OCI-LY7 (cell line): ENCODE measurements around the gene ZSWIM8. TPM values are rescaled to one million over a fixed set of nuclear protein-coding genes. Genes with fewer than 3 reads are reported as not detected.

Source experiments
- BruUV-seq: library from RNA; stranded (reverse); fragments of 400-500 nt; replicated peaks from 2 replicates; lab custom pipeline; 2021; lab: Mats Ljungman, UMichigan
- CTCF ChIA-PET: fragments of 300-600 bp; sonication (Branson Sonifier 250); formaldehyde crosslinking; loops from one replicate; lab custom pipeline; 2022; ENCODE audit warnings: antibody characterized with exemption; ENCODE audit not compliant: unreplicated experiment; lab: Charles Lee
- POLR2A ChIA-PET: fragments of 300-600 bp; sonication (Branson Sonifier 250); formaldehyde crosslinking; loops from one replicate; lab custom pipeline; 2022; ENCODE audit warnings: antibody characterized with exemption; lab: Charles Lee
- DNase-seq: peaks from one replicate; pipeline ENCODE4 v3.0.0-alpha.2; 2015; ENCODE audit warnings: low spot score
- H2AFZ ChIP-seq: fragments of 200-600 bp; sonication (generic), shearing (Covaris generic); 2 replicates; pipeline ENCODE4 v1.6.1; 2014; ENCODE audit warnings: mild to moderate bottlenecking, antibody characterized with exemption, low read length, moderate library complexity
- H3K27ac ChIP-seq: fragments of 200-600 bp; sonication (generic); 2 replicates; pipeline ENCODE4 v1.5.1; 2014; ENCODE audit warnings: mixed run types, low read depth, mild to moderate bottlenecking, moderate library complexity, low read length, inconsistent platforms; ENCODE audit not compliant: poor library complexity, severe bottlenecking
- H3K36me3 ChIP-seq: fragments of 200-600 bp; sonication (generic); 2 replicates; pipeline ENCODE4 v1.6.1; 2014; ENCODE audit warnings: mild to moderate bottlenecking, antibody characterized with exemption, low read length, moderate library complexity, mixed read lengths; ENCODE audit not compliant: insufficient read depth
- H3K4me1 ChIP-seq: fragments of 200-600 bp; sonication (generic); 2 replicates; pipeline ENCODE4 v1.5.1; 2014; ENCODE audit warnings: mild to moderate bottlenecking, low read length; ENCODE audit not compliant: insufficient read depth, poor library complexity, severe bottlenecking
- H3K4me2 ChIP-seq: fragments of 200-600 bp; sonication (generic); 2 replicates; pipeline ENCODE4 v1.6.1; 2014; ENCODE audit warnings: mild to moderate bottlenecking, low read length
- H3K4me3 ChIP-seq: fragments of 200-600 bp; sonication (generic); 2 replicates; pipeline ENCODE4 v1.5.1; 2014; ENCODE audit warnings: mild to moderate bottlenecking, low read depth, low read length; ENCODE audit not compliant: poor library complexity, severe bottlenecking
- H3K79me2 ChIP-seq: fragments of 200-600 bp; sonication (generic); 2 replicates; pipeline ENCODE4 v1.6.1; 2016; ENCODE audit warnings: low read depth, mild to moderate bottlenecking, low read length, moderate library complexity, mixed read lengths; ENCODE audit not compliant: insufficient read depth
- H3K9me2 ChIP-seq: fragments of 200-600 bp; sonication (generic); 2 replicates; pipeline ENCODE4 v1.6.1; 2016; ENCODE audit warnings: mild to moderate bottlenecking, low read length, mixed read lengths; ENCODE audit not compliant: insufficient read depth
- H3K9me3 ChIP-seq: fragments of 200-600 bp; sonication (generic); 2 replicates; pipeline ENCODE4 v1.6.1; 2014; ENCODE audit warnings: mild to moderate bottlenecking, mixed run types, low read length, mixed read lengths
- H4K20me1 ChIP-seq: fragments of 200-600 bp; sonication (generic); 2 replicates; pipeline ENCODE4 v1.6.1; 2014; ENCODE audit warnings: mild to moderate bottlenecking, antibody characterized with exemption, low read length, moderate library complexity, mixed read lengths; ENCODE audit not compliant: insufficient read depth
- CTCF ChIP-seq: fragments of 200-600 bp; sonication (generic); conservative IDR thresholded peaks from 2 replicates; pipeline ENCODE4 v1.5.1; 2014; ENCODE audit warnings: mild to moderate bottlenecking, antibody characterized with exemption, low read length, moderate library complexity, mixed read lengths
- EZH2phosphoT487 ChIP-seq: fragments of 200-600 bp; sonication (generic); IDR thresholded peaks from 2 replicates; pipeline ENCODE4 v1.6.1; 2018; ENCODE audit warnings: low read depth, borderline replicate concordance, mild to moderate bottlenecking, mixed run types, antibody characterized with exemption, low read length, moderate library complexity, mixed read lengths
- intact Hi-C: fragments of 100-400 bp; cut with micrococcal nuclease; formaldehyde crosslinking; loops from one replicate; pipeline ENCODE4 v1.10.0; 2022; ENCODE audit not compliant: unreplicated experiment
- total RNA-seq, 2 experiments: library from RNA; depleted of rRNA in 1 of 2; stranded (reverse); fragments of >200 nt in 1 of 2; shearing (Covaris generic) in 1 of 2; gene quantifications; 2 replicates each; pipeline ENCODE4 v1.2.3, GENCODE V29; 2014 to 2022

ZSWIM8 gene
- total RNA-seq, 2 experiments from 2014 or later: 22.0 to 52.6 TPM

DNA sequence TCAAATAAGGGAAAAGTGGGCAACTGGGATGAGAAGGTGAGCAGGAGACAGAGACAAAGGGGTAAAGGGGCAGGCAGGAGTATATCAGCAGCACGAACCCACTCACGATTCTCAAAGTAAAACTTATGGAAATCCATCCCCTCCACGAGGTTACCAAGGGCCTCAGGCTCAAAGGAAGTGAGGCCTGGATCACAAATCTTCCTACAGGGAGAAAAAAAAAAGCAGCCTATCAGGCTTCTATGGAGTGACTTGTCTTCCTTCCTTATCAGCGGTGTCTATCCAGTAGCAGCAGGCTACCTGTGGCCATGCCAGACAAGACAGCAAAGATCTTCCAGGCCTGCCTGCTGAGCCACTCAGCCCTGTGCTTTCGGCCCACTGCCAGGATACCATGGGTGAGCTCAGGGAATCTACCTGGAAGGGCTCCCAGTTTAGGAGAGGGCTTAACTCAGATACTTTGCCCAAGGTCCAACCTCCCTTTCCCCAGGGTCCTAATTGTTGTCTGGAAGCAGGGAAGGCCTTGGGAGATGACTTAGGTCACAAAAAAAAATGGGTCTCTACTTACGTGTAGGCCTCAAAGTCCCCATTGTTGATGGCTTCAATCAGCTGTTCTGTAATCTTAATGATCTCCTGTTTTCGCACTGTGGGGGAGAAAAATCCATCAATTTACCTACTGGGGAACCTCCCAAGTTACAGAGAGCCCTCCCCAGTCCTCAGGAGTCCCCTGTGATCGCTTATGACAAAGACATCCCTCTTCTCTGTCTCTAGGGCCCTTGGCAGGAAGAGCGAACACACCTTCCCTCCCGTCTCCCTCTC lies 31.7 kb downstream of the ZSWIM8 start:
- H2AFZ ChIP-seq: no peak overlapping the region
- DNase-seq: no peak
- no peaks in the 10 kb centered on the region for H3K9me2 ChIP-seq
- intact Hi-C loops: no loop called here
- no peaks in the 10 kb centered on the region for H4K20me1 ChIP-seq
- H3K4me2 ChIP-seq: no peak overlapping the region
- TF ChIP-seq CTCF (no peak), EZH2phosphoT487 (no peak)
- BruUV-seq: no TSS peak
- no peak overlapping the region for H3K4me3 ChIP-seq
- ChIA-PET POLR2A (no interaction called here), CTCF (no interaction called here)
- peaks cover 17% of the 10 kb centered on the region; the same call in 1 of the 2 replicates for H3K36me3 ChIP-seq
- no peak overlapping the region for H3K27ac ChIP-seq
- no peaks in the 10 kb centered on the region for H3K79me2 ChIP-seq
- peaks cover 7% of the 10 kb centered on the region for H3K4me1 ChIP-seq
- no peaks in the 10 kb centered on the region for H3K9me3 ChIP-seq

DNA sequence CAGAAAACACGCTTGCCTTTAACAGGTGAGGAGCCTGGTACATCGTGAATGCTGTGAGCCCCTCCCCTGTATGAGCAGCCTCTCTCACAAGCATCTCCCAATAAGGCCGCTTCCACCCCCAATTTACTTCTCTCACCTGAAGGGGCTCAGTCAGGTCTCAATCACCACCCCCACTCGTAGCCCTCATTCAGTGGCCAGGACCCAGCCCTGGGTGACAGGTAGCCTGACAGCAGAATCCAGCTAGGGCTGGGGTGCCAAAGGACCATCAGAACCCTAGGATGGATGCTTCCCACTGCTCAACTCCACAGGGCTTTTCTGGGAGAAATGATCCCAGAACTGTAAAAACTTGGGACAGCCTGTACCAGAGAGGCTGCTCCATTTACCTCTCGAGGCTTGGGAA lies 32.4 kb downstream of the ZSWIM8 start:
- Histone ChIP-seq H4K20me1 (no peaks in the 10 kb centered on the region), H3K4me1 (peaks cover 1% of the 10 kb centered on the region), H3K9me2 (no peaks in the 10 kb centered on the region), H3K4me2 (no peak overlapping the region), H3K27ac (no peak overlapping the region), H3K9me3 (no peaks in the 10 kb centered on the region), H3K36me3 (peaks cover 15% of the 10 kb centered on the region; the same call in 1 of the 2 replicates), H2AFZ (no peak overlapping the region), H3K79me2 (no peaks in the 10 kb centered on the region), H3K4me3 (no peak overlapping the region)
- intact Hi-C loops: loop anchor here (1.0 kb wide), 1 partner anchor 42 kb away; no protein-coding TSS in a partner anchor
- TF ChIP-seq EZH2phosphoT487 (no peak), CTCF (no peak)
- DNase-seq: no peak
- POLR2A ChIA-PET: no interaction called here
- CTCF ChIA-PET: no interaction called here
- BruUV-seq: no TSS peak

GRCh38 chr10:73818402-73818801 lies 33.0 kb downstream of the ZSWIM8 start:
- Histone ChIP-seq H3K9me3 (no peaks in the 10 kb centered on the region), H3K4me3 (no peak overlapping the region), H4K20me1 (no peaks in the 10 kb centered on the region), H3K79me2 (no peaks in the 10 kb centered on the region), H3K9me2 (no peaks in the 10 kb centered on the region), H3K36me3 (peaks cover 10% of the 10 kb centered on the region; the same call in 1 of the 2 replicates), H3K4me2 (no peak overlapping the region), H2AFZ (no peak overlapping the region), H3K4me1 (no peaks in the 10 kb centered on the region), H3K27ac (no peak overlapping the region)
- DNase-seq: no peak
- POLR2A ChIA-PET: interaction anchor here (0.6 to 1.1 kb wide), 2 partner anchors 24 to 55 kb away, joined by 3 to 4 read pairs; no protein-coding TSS in a partner anchor
- TF ChIP-seq CTCF: 0 out of 2 replicates have a peak, but pooled peaks have one; percentile 13
- no peak for TF ChIP-seq EZH2phosphoT487
- CTCF ChIA-PET: no interaction called here
- BruUV-seq: no TSS peak
- intact Hi-C loops: loop anchor here (1.0 kb wide), 1 partner anchor 42 kb away; no protein-coding TSS in a partner anchor
